Mesenchymal stem cell (in vitro differentiated cells and primary cell): ENCODE results near the gene TFAP2E.

Source experiments
- DNase-seq: peaks from one replicate; pipeline ENCODE4 v3.0.0-alpha.2; 2013
- H2AFZ ChIP-seq: one replicate; pipeline ENCODE4 v1.6.1; 2013; ENCODE audit warnings: low read depth, mild to moderate bottlenecking, control low read depth, inconsistent platforms, low read length, moderate library complexity
- H2AK5ac ChIP-seq: 2 replicates; pipeline ENCODE4 v1.6.1; 2013; ENCODE audit warnings: low read length, moderate library complexity, mild to moderate bottlenecking, inconsistent platforms; ENCODE audit not compliant: severe bottlenecking
- H2BK120ac ChIP-seq: one replicate; pipeline ENCODE4 v1.6.1; 2013; ENCODE audit warnings: low read depth, mild to moderate bottlenecking, inconsistent platforms, low read length, moderate library complexity
- H2BK12ac ChIP-seq, 2 experiments: one replicate each; pipeline ENCODE4 v1.6.1; 2013; ENCODE audit warnings: inconsistent platforms in 2 of 2, low read length in 2 of 2, mild to moderate bottlenecking in 2 of 2, moderate library complexity in 2 of 2, control low read depth in 1 of 2
- H2BK15ac ChIP-seq: one replicate; pipeline ENCODE4 v1.6.1; 2013; ENCODE audit warnings: mild to moderate bottlenecking, low read depth, inconsistent platforms; ENCODE audit not compliant: poor library complexity, severe bottlenecking
- H2BK5ac ChIP-seq: 2 replicates; pipeline ENCODE4 v1.6.1; 2013; ENCODE audit warnings: low read depth, mild to moderate bottlenecking, low read length, control low read depth, inconsistent platforms; ENCODE audit not compliant: poor library complexity, severe bottlenecking
- H3K14ac ChIP-seq, 2 experiments: one replicate each; pipeline ENCODE4 v1.6.1; 2013; ENCODE audit warnings: inconsistent platforms in 2 of 2, low read length in 2 of 2, control low read depth in 1 of 2, mild to moderate bottlenecking in 1 of 2, moderate library complexity in 1 of 2
- H3K18ac ChIP-seq, 2 experiments: one replicate each; pipeline ENCODE4 v1.6.1; 2013; ENCODE audit warnings: inconsistent platforms in 2 of 2, low read length in 2 of 2, control low read depth in 1 of 2, low read depth in 1 of 2, mild to moderate bottlenecking in 1 of 2
- H3K23ac ChIP-seq, 2 experiments: one replicate each; pipeline ENCODE4 v1.6.1; 2013; ENCODE audit warnings: inconsistent platforms in 2 of 2, low read length in 2 of 2, mild to moderate bottlenecking in 2 of 2, moderate library complexity in 2 of 2, control low read depth in 1 of 2
- H3K27ac ChIP-seq: 2 replicates; pipeline ENCODE4 v1.5.1; 2013; ENCODE audit warnings: mild to moderate bottlenecking, moderate library complexity, low read length, control low read depth, inconsistent platforms; ENCODE audit not compliant: poor library complexity, severe bottlenecking
- H3K27me3 ChIP-seq, 2 experiments: 2 replicates each; pipeline versions ENCODE4 v1.6.1 to v1.7.0; 2013; ENCODE audit warnings: low read length in 2 of 2, mild to moderate bottlenecking in 2 of 2, moderate library complexity in 2 of 2, control low read depth in 1 of 2, inconsistent platforms in 1 of 2; ENCODE audit not compliant: control insufficient read depth in 1 of 2, insufficient read depth in 1 of 2
- H3K36me3 ChIP-seq, 2 experiments: 2 replicates each; pipeline versions ENCODE4 v1.6.1 to v1.7.0; 2013; ENCODE audit warnings: low read length in 2 of 2, control low read depth in 1 of 2, inconsistent platforms in 1 of 2, low read depth in 1 of 2, mild to moderate bottlenecking in 1 of 2; ENCODE audit not compliant: insufficient read depth in 2 of 2, control insufficient read depth in 1 of 2
- H3K4ac ChIP-seq, 2 experiments: one replicate each; pipeline ENCODE4 v1.6.1; 2013; ENCODE audit warnings: inconsistent platforms in 2 of 2, low read length in 2 of 2, mild to moderate bottlenecking in 2 of 2, moderate library complexity in 2 of 2, control low read depth in 1 of 2, low read depth in 1 of 2
- H3K4me1 ChIP-seq: 2 replicates; pipeline ENCODE4 v1.6.1; 2013; ENCODE audit warnings: low read depth, low read length, control low read depth; ENCODE audit not compliant: control insufficient read depth, insufficient read depth
- H3K4me2 ChIP-seq: 2 replicates; pipeline ENCODE4 v1.6.1; 2013; ENCODE audit warnings: low read length, mild to moderate bottlenecking, inconsistent platforms; ENCODE audit not compliant: poor library complexity, severe bottlenecking
- H3K4me3 ChIP-seq, 2 experiments: 2 replicates each; pipeline versions ENCODE4 v1.5.1 to v1.7.0; 2013; ENCODE audit warnings: low read length in 2 of 2, mild to moderate bottlenecking in 2 of 2, control low read depth in 1 of 2, low read depth in 1 of 2; ENCODE audit not compliant: insufficient read depth in 1 of 2
- H3K79me1 ChIP-seq: replicated peaks from 2 replicates; pipeline ENCODE4 v1.6.1; 2013; ENCODE audit warnings: mild to moderate bottlenecking, control low read depth, low read length, inconsistent platforms; ENCODE audit not compliant: poor library complexity, severe bottlenecking
- H3K9ac ChIP-seq: 2 replicates; pipeline ENCODE4 v1.7.0; 2013; ENCODE audit warnings: mild to moderate bottlenecking, low read length, moderate library complexity
- H3K9me3 ChIP-seq: 2 replicates; pipeline ENCODE4 v1.7.0; 2013; ENCODE audit warnings: mild to moderate bottlenecking, low read length; ENCODE audit not compliant: control insufficient read depth
- H4K8ac ChIP-seq: one replicate; pipeline ENCODE4 v1.6.1; 2013; ENCODE audit warnings: inconsistent platforms, mild to moderate bottlenecking, low read length, moderate library complexity
- H4K91ac ChIP-seq: one replicate; pipeline ENCODE4 v1.6.1; 2013; ENCODE audit warnings: mild to moderate bottlenecking, low read length, inconsistent platforms
- WGBS: methylation state at CpG from one replicate; pipeline ENCODE4 v1.1.7; 2013; ENCODE audit warnings: mixed read lengths; 5-methylcytosine and 5-hydroxymethylcytosine counted together

TFAP2E gene

DNA sequence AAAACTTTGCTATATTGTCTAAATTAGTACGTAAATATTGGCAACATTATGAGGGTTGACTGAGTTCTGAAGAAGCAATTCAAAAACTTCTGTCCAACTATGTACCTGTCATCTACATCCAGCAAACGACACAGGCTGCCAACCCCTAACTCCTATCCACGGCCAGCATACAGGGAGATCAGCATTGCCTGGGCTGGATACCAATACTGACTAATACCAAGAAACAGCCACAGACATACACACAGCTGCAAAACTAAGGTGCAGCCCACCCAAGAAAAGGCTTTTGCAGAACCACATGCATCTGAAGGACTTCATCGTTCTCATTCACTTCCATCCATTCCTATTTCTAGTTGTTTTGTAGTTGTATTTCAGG lies 17.9 kb upstream of the TFAP2E start:
- DNase-seq, result no peak
- Histone ChIP-seq H3K4me3 (peak overlapping the region in 1 of 2 experiments; percentile 96), H3K4ac (no peak overlapping the region), H3K27ac (no peak overlapping the region), H3K9me3 (no peaks in the 10 kb centered on the region), H2AK5ac (no peak overlapping the region), H3K9ac (peak overlapping the region; percentile 96), H2BK15ac (no peak overlapping the region), H3K27me3 (no peaks in the 10 kb centered on the region), H3K4me2 (no peak overlapping the region), H2AFZ (no peak overlapping the region), H2BK120ac (no peak overlapping the region), H3K18ac (no peak overlapping the region), H3K14ac (no peak overlapping the region), H4K8ac (no peak overlapping the region), H3K4me1 (peaks cover 12% of the 10 kb centered on the region), H2BK12ac (no peak overlapping the region), H3K36me3 (peaks cover 13 to 44% of the 10 kb centered on the region in 2 experiments), H2BK5ac (no peak overlapping the region), H4K91ac (no peak overlapping the region), H3K23ac (no peak overlapping the region), H3K79me1 (peaks cover 23% of the 10 kb centered on the region)
- WGBS, result 80% methylated on average over 3 of the region's 4 CpGs

DNA sequence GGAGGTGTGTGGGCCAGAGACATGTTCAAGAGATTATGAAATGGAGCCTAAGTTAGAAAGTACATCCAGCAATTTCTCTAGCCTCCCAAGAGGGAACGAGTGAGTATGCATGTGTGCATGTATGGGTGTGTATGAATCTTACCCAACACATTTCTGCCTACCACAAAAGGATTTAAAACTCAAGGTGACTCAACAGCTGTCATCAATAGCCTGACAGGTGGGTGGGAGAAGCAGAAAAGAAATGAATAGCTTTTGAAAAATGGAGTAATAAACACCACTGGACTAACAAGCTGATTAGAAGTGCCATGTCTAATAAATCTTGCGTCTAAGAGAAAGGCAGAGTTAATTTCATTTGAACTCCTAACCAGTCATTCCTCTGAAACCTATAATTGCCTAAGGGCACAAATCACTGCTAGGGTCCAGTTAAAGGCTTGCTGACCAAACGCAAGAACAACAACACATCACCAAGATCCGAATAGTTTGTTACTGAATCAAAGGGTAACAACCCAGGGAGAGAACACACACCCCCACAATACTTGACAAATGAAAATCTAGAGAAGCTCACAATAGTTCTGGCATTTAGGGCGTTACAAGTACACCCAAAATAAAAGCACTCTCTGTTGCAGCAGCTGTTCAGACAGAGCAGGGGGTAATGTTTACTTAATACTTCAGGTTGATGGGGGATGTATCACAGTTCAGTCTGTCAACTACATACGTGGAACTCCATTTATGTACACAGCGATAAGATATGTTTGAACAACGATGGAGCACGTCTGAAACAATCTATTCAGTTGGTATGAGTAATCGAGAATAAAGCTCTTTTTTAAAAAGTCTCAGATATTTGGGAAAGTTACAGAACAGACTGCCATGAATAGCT lies 17.3 kb upstream of the TFAP2E start:
- H3K14ac ChIP-seq, result no peak overlapping the region
- H3K36me3 ChIP-seq, result peaks cover 20 to 43% of the 10 kb centered on the region in 2 experiments
- no peaks in the 10 kb centered on the region for H3K27me3 ChIP-seq
- H2BK12ac ChIP-seq, result no peak overlapping the region
- peak overlapping the region in 1 of 2 experiments; percentile 96 for H3K4me3 ChIP-seq
- peak overlapping the region; percentile 96 for H3K9ac ChIP-seq
- H2BK120ac ChIP-seq, result no peak overlapping the region
- no peak overlapping the region for H2BK15ac ChIP-seq
- H3K18ac ChIP-seq, result no peak overlapping the region
- H3K4me1 ChIP-seq, result peaks cover 17% of the 10 kb centered on the region
- H3K27ac ChIP-seq, result no peak overlapping the region
- no peak overlapping the region for H2AFZ ChIP-seq
- H2BK5ac ChIP-seq, result no peak overlapping the region
- 70% methylated on average over 9 of the region's 10 CpGs for WGBS
- no peak overlapping the region for H4K8ac ChIP-seq
- H2AK5ac ChIP-seq, result no peak overlapping the region
- H3K4ac ChIP-seq, result no peak overlapping the region
- no peak for DNase-seq
- no peak overlapping the region for H3K23ac ChIP-seq
- peak overlapping the region; percentile 65 for H3K4me2 ChIP-seq
- no peaks in the 10 kb centered on the region for H3K9me3 ChIP-seq
- H3K79me1 ChIP-seq, result peaks cover 27% of the 10 kb centered on the region
- H4K91ac ChIP-seq, result no peak overlapping the region

DNA sequence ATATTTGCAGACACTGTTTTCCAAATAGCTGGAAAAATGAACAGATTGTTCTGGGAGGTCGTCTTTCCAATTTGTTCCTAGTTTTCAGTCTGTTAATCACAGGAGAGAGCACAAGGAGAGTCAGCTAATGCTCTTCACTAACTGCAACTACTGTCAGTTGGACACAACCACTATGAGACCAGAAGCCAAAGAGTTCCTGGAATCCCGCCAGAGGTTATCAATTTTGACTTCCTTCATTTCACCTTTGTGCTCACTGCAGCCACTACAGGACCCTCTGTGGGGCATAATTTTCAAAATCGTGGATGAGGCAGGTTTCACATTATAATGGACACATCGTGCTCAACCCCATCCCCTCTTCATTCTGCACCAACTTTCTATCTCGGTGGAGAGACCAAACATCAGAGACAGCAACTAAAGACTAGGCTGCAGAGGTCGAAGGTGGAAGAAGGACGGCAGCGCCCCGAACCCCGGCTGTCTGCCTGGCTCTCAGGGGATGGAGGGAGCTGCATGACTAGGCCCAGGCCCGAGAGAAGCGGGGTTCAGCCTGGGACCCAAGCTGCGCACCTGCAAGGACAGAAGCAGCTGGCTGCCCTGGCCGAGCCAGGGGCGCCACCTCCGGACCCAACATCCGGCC lies 16.5 kb upstream of the TFAP2E start:
- H3K27ac ChIP-seq, result peak overlapping the region; percentile 19
- H3K9ac ChIP-seq, result peak overlapping the region; percentile 96
- H2BK12ac ChIP-seq, result no peak overlapping the region
- peak overlapping the region; percentile 65 for H3K4me2 ChIP-seq
- no peak overlapping the region for H2BK120ac ChIP-seq
- H4K8ac ChIP-seq, result no peak overlapping the region
- H3K18ac ChIP-seq, result peak overlapping the region; percentile 100
- DNase-seq, result no peak
- no peaks in the 10 kb centered on the region for H3K9me3 ChIP-seq
- H3K79me1 ChIP-seq, result peaks cover 34% of the 10 kb centered on the region
- no peak overlapping the region for H2AFZ ChIP-seq
- H2AK5ac ChIP-seq, result no peak overlapping the region
- no peak overlapping the region for H3K14ac ChIP-seq
- H2BK5ac ChIP-seq, result no peak overlapping the region
- 6% methylated on average over 16 of the region's 17 CpGs for WGBS
- no peaks in the 10 kb centered on the region for H3K27me3 ChIP-seq
- H2BK15ac ChIP-seq, result no peak overlapping the region
- H3K4me3 ChIP-seq, result peak overlapping the region; percentile 75 to 96
- peak overlapping the region; percentile 2 for H4K91ac ChIP-seq
- no peak overlapping the region for H3K23ac ChIP-seq
- peak overlapping the region in 1 of 2 experiments; percentile 29 for H3K4ac ChIP-seq
- peaks cover 27 to 43% of the 10 kb centered on the region in 2 experiments for H3K36me3 ChIP-seq
- H3K4me1 ChIP-seq, result peaks cover 25% of the 10 kb centered on the region

DNA sequence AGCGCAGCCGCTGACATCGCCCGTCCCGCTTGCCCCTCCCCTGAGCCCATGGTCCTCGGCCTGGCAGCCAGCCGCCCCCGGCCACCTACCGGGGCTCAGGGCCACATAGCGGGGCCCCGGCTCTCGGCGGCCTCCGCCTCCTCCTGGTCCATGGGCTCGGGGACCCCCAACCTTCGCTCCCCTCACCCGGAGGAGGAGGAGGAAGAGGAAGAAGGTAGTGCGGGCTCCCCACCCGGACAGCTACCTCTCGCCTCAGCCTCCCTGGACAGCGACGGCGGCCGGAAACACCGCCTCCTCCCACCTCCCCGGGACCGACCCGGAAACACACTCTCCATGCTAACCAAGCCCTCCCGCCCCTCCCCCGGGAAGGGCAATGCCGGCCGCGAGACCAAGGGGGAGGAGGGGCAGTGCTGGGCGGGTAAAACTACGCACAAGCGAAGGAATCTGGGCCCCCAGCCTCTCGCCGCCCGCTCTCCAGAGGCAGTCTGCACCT lies 15.9 kb upstream of the TFAP2E start, which contains the start of gene KIAA0319L:
TSS of gene KIAA0319L (minus strand) at position 286 of the 493 bp plus-strand sequence. CDS start 2,912 bp downstream, outside the sequence.
- Histone ChIP-seq H2BK120ac (peak within 1 kb of the TSS; percentile 100), H4K91ac (peak within 1 kb of the TSS; percentile 99), H3K18ac (peak within 1 kb of the TSS; percentile 100), H3K36me3 (peaks cover 30 to 43% of the 10 kb centered on the region in 2 experiments), H2BK15ac (peak within 1 kb of the TSS; percentile 100), H3K9ac (peak within 1 kb of the TSS; percentile 96), H3K14ac (peak within 1 kb of the TSS in 1 of 2 experiments; percentile 98), H2BK5ac (peak within 1 kb of the TSS; percentile 100), H3K23ac (peak within 1 kb of the TSS; percentile 90 to 91), H2AK5ac (no peak within 1 kb of the TSS), H3K79me1 (peaks cover 31% of the 10 kb centered on the region), H3K27ac (peak within 1 kb of the TSS; percentile 100), H3K27me3 (no peaks in the 10 kb centered on the region), H4K8ac (peak within 1 kb of the TSS; percentile 100), H3K4me3 (peak within 1 kb of the TSS; percentile 75 to 96), H2BK12ac (peak within 1 kb of the TSS; percentile 91 to 92), H2AFZ (peak within 1 kb of the TSS; percentile 94), H3K9me3 (no peaks in the 10 kb centered on the region), H3K4me2 (peak within 1 kb of the TSS; percentile 69), H3K4me1 (peaks cover 26% of the 10 kb centered on the region), H3K4ac (peak within 1 kb of the TSS; percentile 96 to 97)
- 0% methylated on average over 18 of the region's 39 CpGs for WGBS
- no peak for DNase-seq
